Mesothelial cell of epicardium (in vitro differentiated cells): ENCODE data around the gene MAPK11. TPM values are rescaled to one million over a fixed set of nuclear protein-coding genes. Genes with fewer than 3 reads are reported as not detected.
A peak's percentile ranks its signal among the peaks of the same experiment; 100 is the strongest.

Source experiments
- DNase-seq, 2 experiments: peaks; one replicate each; pipeline ENCODE4 v3.0.0; 2021; ENCODE audit warnings: low spot score in 2 of 2; ENCODE audit not compliant: unreplicated experiment in 2 of 2
- H3K27ac Mint-ChIP-seq: 2 replicates; pipeline ENCODE4 v1.8.0; 2021; ENCODE audit warnings: mixed read lengths
- H3K27me3 Mint-ChIP-seq: 2 replicates; pipeline ENCODE4 v1.8.0; 2021; ENCODE audit warnings: low read depth, mixed read lengths
- H3K36me3 Mint-ChIP-seq: 2 replicates; pipeline ENCODE4 v1.8.0; 2021; ENCODE audit warnings: mixed read lengths
- H3K4me1 Mint-ChIP-seq: 2 replicates; pipeline ENCODE4 v1.8.0; 2021; ENCODE audit warnings: mixed read lengths
- H3K4me3 Mint-ChIP-seq: 2 replicates; pipeline ENCODE4 v1.8.0; 2021; ENCODE audit warnings: mild to moderate bottlenecking, moderate library complexity, mixed read lengths
- H3K9me3 Mint-ChIP-seq: 2 replicates; pipeline ENCODE4 v1.8.0; 2021; ENCODE audit warnings: mixed read lengths
- total RNA-seq: library from RNA; stranded (reverse); gene quantifications from 3 replicates; pipeline ENCODE4 v1.2.1, GENCODE V29; 2021
- TF ChIP-seq, protein P1 (sequence below): fragments of 200-600 bp; sonication (generic); IDR thresholded peaks from one replicate; pipeline ENCODE4 v1.5.0; 2021; ENCODE audit warnings: antibody characterized with exemption; ENCODE audit not compliant: unreplicated experiment

Gene MAPK11
- total RNA-seq, 1 donor from 2014 or later, result 8.3 TPM

DNA sequence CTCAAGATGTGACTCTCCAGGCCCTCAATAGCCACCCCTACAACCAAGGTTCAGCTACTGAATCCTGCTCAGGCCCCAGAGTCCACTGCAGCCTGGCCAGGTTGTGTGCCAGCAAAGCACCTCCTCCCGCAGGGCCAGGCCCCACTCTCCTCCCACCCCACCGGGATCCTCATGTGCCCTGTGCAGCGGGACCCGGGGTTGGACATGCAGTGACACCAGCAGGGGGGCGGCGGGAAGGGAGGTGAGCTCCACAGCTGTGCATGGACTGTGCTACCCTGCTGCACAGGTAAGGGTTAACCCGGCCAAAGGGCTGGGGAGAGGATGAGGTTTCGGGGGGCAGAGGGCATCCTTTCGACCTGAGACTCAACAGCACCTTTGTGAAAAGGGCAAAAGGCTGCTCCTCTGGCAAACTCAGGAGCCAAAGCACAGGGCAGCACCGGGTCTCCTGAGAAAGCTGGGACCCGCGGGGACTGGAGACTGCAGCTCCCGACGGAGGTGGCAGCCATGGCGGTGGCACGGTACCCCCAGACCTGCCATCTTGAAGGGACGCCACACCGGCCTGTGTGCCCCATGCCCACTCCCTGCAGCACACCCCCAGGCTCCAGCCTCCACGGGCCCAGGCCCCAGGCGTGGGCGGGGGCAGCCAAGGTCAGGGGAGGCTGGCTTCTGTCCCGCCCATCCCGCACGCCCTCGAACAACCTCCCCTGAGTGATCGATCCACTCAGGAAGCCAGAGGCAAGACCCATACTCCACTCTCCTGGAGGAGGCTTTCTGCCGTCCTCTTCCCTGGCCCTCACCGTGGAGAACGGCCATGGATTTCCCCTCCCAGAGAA is 26.7 kb upstream of the MAPK11 start:
- Mint-ChIP-seq H3K4me3 (no peak overlapping the region), H3K4me1 (peaks cover 52% of the 10 kb centered on the region), H3K9me3 (no peaks in the 10 kb centered on the region), H3K27me3 (no peaks in the 10 kb centered on the region), H3K36me3 (peaks cover 3% of the 10 kb centered on the region), H3K27ac (peak overlapping the region; percentile 93)
- TF ChIP-seq, protein P1, sequence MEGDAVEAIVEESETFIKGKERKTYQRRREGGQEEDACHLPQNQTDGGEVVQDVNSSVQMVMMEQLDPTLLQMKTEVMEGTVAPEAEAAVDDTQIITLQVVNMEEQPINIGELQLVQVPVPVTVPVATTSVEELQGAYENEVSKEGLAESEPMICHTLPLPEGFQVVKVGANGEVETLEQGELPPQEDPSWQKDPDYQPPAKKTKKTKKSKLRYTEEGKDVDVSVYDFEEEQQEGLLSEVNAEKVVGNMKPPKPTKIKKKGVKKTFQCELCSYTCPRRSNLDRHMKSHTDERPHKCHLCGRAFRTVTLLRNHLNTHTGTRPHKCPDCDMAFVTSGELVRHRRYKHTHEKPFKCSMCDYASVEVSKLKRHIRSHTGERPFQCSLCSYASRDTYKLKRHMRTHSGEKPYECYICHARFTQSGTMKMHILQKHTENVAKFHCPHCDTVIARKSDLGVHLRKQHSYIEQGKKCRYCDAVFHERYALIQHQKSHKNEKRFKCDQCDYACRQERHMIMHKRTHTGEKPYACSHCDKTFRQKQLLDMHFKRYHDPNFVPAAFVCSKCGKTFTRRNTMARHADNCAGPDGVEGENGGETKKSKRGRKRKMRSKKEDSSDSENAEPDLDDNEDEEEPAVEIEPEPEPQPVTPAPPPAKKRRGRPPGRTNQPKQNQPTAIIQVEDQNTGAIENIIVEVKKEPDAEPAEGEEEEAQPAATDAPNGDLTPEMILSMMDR, result no peak
- DNase-seq, result no peak

DNA sequence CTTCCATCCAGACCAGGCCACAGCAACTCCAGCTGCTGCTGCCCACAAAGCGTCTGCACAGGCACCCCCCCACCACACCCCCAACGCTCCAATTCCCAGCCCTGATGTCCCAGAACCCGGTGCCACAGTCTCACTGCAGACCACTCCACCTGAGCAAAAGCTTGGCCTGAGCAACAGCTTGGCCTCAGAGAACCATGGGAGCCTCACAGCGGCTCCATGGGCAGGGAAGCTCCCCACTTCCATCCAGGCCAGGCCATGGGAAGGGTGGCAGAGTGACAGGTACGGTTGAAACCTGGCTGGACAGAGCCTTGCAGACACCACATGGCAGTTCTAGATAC is 24.1 kb upstream of the MAPK11 start:
- TF ChIP-seq, protein P1, result no peak
- Mint-ChIP-seq H3K4me3 (peak overlapping the region; percentile 30), H3K36me3 (peaks cover 3% of the 10 kb centered on the region), H3K9me3 (no peaks in the 10 kb centered on the region), H3K27me3 (no peaks in the 10 kb centered on the region), H3K4me1 (peaks cover 44% of the 10 kb centered on the region), H3K27ac (peak overlapping the region; percentile 97)
- no peak for DNase-seq

DNA sequence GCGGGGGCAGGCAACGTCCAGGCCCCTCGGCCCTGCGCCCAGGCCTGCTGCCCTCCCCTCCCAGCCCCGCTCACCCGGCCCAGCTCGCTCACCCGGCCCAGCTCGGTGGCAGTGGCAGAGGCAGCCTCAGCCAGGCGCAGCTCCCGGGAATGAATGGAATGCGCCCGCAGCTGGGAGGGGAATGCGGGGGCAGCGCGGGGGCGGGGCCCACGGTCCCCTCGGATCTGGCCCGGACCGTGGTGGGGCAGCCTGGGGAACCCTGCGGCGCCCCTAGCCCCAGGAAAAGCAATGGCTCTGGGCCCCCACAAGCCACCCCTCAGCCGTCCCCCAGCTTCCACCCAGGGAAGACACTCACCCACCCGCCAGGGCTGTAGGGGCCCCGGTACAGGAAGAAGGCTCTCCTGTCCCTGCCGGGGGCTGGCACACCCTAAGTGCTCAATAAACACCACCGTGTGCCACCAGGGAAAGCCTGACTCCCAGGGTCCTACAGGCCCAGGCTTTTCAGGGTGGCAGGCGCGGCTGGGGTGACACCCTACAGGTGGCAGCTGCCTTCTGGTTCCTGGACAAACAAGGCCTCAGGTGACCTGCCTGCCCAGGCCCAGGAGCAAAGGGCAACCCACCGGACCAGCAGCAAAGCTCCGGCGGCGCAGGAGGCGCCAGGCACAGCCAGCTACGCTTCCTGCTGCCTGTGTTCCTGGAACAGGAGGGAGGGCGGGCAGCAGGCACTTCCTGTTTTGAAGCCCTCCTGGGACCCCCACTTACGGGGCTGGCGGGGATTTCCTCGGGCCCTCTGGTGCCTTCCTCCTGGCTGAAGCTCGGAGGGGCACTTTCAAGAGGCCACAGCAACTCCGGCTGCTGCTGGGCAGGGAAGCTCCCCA is 23.5 kb upstream of the MAPK11 start:
- TF ChIP-seq, protein P1, result no peak
- Mint-ChIP-seq H3K27ac (peak overlapping the region; percentile 97), H3K27me3 (no peaks in the 10 kb centered on the region), H3K4me3 (no peak overlapping the region), H3K36me3 (peaks cover 3% of the 10 kb centered on the region), H3K9me3 (no peaks in the 10 kb centered on the region), H3K4me1 (peaks cover 42% of the 10 kb centered on the region)
- peak; percentile 77 to 91 for DNase-seq

DNA sequence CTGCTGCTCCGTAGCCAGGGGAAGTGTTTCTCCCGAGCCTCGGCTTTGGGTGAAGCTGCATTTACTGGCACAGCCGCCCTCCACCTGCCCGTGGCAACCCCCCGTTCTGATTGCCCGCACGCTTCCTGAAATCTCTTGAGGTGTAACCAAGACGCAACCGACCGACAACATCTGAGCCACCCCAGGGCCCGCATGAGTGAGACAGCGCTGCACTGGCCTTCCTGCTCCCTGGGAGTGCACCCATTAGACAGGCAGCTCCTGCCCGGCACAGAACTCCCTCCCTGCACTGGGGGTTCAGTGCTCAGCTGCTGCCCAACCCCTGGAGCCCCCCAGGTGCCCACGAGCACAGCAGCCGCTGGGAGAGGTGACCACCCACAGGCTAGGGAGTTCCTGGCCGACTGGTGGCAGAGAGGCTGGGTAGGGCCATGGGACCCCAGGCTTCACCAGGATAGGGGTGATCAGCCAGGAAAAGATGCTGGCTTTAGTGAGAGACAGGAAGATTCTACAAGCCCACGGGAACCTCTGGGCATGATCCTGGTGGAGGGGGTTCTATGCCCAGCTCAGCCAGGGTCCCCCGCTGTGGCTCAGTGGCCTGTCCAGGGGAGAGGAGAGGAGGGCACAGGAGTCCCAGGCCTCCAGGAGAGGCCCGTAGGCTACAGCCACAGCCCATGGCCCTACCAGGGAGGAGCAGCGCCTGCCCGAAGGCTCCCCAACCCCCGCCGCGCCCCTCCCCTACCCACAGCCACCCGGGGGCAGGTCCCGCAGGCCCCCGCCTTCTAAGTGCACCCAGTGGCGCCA is 22.7 kb upstream of the MAPK11 start:
- Mint-ChIP-seq H3K27me3 (no peaks in the 10 kb centered on the region), H3K4me3 (peak overlapping the region; percentile 59), H3K4me1 (peaks cover 34% of the 10 kb centered on the region), H3K9me3 (no peaks in the 10 kb centered on the region), H3K27ac (peak overlapping the region; percentile 99), H3K36me3 (peaks cover 6% of the 10 kb centered on the region)
- TF ChIP-seq, protein P1, result no peak
- no peak for DNase-seq

DNA sequence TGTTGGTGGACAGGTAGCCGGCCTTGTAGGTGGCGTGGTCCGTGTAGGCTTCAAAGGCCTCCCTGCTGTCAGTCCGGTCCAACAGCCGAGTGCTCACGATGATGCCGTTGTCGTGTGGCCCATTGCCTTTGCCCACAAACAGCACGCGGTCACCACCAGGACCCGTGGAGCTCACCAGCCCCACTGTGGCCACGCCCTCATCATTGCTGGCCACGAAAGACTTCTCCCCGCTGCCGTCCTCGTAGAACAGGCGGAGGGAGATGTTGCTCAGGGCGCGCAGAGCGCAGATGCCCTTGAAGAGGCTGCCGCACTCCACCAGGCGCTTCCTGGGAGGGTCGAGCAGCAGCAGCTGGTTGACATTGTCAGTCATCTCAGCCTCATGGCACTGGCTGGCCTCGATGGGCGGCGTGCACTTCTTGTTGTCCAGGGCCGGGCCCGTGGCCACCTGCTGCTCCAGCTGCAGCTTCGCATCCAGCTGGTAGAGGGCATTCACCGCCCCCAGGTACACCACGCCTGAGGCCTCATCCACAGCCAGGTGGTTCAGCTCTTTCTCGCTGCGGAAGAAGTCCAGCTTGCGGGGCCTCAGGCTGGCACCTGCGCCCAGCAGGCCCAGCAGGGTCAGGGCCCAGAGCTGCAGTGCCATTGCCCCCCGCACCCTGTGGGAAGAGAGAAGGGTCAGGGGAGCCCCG is 19.9 kb upstream of the MAPK11 start:
- DNase-seq, result no peak

More for the DNA sequence above, 19.9 kb upstream of the MAPK11 start:
- TF ChIP-seq, protein P1, result no peak
- Mint-ChIP-seq H3K27ac (no peak overlapping the region), H3K4me3 (no peak overlapping the region), H3K9me3 (no peaks in the 10 kb centered on the region), H3K27me3 (no peaks in the 10 kb centered on the region), H3K36me3 (peaks cover 10% of the 10 kb centered on the region), H3K4me1 (peaks cover 22% of the 10 kb centered on the region)
